Choroid plexus epithelial cell (primary cell): ENCODE measurements around the gene FLYWCH1.
"Not testable (repeated sequence)": the region's sequence is repeated elsewhere in the genome, so short reads cannot be mapped to it uniquely, and the experiment has no call there.

Source experiments
- DNase-seq: peaks from one replicate; pipeline ENCODE4 v3.0.0-alpha.2; 2010; ENCODE audit warnings: low read depth
- H3K4me3 ChIP-seq: 2 replicates; pipeline ENCODE4 v1.5.1; 2011; ENCODE audit warnings: low read depth, mild to moderate bottlenecking, control low read depth, low read length, moderate library complexity
- CTCF ChIP-seq: conservative IDR thresholded peaks from 2 replicates; pipeline ENCODE4 v1.5.1; 2011; ENCODE audit warnings: low read depth, mild to moderate bottlenecking, control low read depth, inconsistent platforms, low read length, moderate library complexity

Gene FLYWCH1

DNA sequence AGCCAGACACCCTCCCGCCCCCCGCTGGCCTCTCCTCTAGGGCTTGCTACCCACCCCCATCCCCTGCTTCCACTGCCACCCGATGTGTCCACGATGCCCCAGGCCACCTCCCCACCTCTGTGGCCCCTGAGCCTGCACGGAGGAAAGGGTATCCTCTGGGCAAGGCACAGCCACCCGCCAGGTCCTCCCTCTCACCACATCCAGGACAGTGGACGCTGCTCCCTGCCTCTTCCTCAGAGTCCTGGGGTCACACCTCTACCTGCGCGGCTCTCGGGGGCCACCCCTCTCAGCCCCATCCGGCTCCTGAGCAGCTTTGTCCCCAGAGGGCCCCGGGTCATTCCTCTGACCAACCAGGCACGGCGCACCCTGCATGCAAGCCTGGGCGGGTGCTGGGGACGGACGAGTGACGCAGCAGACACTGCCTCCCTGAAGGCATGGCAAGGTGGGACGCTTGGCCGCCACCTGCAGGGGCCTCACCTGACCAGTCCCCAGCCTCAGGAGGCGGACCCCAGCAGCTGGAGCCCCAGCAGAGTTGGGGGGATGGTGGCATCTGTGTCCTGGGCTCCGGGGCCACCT lies 24.8 kb downstream of the FLYWCH1 start:
- TF ChIP-seq CTCF, result no peak
- no peak overlapping the region for H3K4me3 ChIP-seq
- no peak for DNase-seq

DNA sequence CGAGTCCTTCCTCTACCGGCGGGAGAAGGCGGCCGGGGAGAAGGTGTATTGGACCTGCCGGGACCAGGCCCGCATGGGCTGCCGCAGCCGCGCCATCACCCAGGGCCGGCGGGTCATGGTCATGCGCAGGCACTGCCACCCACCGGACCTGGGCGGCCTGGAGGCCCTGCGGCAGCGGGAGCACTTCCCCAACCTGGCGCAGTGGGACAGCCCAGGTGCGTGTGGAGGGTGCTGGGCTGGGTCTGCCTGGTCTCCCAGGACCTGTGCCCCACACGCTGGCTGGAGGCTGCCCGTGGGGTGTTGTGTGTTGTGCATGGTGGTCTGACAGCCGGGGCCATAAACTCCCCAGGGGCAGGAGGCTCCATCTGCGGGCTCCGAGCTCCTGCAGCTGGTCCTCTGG lies 25.4 kb downstream of the FLYWCH1 start:
- no peak overlapping the region for H3K4me3 ChIP-seq
- TF ChIP-seq CTCF, result no peak
- no peak for DNase-seq

DNA sequence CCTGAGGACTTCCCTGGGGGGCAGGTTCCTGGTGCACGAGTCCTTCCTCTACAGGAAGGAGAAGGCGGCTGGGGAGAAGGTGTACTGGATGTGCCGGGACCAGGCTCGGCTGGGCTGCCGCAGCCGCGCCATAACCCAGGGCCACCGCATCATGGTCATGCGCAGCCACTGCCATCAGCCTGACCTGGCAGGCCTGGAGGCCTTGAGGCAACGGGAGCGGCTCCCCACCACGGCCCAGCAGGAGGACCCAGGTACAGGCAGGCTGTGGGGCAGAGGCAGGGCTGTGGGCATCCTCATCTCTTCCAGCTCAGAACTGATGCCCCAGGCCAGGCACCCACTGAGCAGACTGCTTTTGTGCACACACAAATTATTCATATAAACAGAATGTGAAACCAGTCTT lies 26.5 kb downstream of the FLYWCH1 start:
- TF ChIP-seq CTCF, result no peak
- H3K4me3 ChIP-seq, result no peak overlapping the region
- DNase-seq, result no peak

DNA sequence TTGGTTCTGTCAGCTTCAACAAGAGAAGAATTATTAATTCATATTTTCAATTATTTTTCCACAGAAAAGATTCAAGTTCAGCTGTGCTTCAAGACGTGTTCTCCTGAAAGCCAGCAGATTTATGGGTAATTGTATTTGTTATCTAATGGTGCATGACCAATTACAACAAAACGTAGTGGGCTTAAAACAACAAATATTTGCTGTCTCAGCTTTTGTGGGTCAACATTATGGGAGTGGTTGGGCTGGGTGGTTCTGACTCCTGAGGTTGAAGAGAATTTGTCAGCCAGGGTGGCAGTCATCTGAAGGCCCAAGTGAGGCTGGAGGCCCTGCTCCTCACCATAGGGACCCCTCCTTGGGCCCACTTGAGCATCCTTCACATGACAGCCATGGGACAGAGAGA lies 28.2 kb downstream of the FLYWCH1 start:
- TF ChIP-seq CTCF, result no peak

DNA sequence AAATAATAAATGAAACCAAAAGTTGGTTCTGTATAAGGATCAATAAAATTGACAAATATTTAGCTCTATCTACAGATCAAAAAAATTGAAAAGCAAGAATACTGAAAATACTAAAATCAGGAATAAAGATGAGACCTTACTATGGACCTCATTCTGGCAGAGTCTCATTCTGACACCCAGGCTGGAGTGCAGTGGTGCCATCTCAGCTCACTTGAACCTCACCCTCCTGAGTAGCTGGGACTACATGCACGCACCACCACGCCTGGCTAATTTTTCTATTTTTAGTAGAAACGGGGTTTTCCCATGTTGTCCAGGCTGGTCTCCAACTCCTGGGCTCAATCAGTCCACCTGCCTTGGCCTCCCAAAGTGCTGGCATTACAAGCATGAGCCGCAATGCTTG lies 30.3 kb downstream of the FLYWCH1 start:
- no peak for TF ChIP-seq CTCF
- H3K4me3 ChIP-seq, result no peak overlapping the region
- DNase-seq, result no peak

More for the DNA sequence above, 28.2 kb downstream of the FLYWCH1 start:
- DNase-seq, result no peak
- H3K4me3 ChIP-seq, result no peak overlapping the region

DNA sequence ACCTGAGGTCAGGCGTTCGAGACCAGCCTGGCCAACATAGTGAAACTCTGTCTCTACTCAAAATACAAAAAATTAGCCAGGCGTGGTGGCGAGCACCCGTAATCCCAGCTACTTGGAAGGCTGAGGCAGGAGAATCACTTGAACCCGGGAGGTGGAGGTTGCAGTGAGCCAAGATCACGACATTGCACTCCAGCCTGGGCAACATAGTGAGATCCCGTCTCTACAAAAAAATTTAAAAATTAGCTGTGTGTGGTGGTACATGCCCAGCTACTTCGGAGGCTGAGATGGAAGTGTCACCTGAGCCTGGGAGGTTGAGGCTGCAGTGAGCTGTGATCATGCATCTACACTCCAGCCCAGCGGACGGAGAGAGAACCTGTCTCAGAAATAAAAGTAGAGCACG lies 32.0 kb downstream of the FLYWCH1 start:
- not testable (repeated sequence) for H3K4me3 ChIP-seq, DNase-seq

- DNase-seq, result no peak
- no peak for TF ChIP-seq CTCF
- no peak overlapping the region for H3K4me3 ChIP-seq
Observed at GRCh38 chr16:2946649-2947048, 34.9 kb downstream of the FLYWCH1 start.
